Activated CD4-positive, alpha-beta memory T cell treated with anti-CD3 and anti-CD28 coated beads, Interleukin-2, amount 10 ng/mL, durations not matched to agents 7 days and 5 days (primary cell): ENCODE data around the gene PHACTR1. TPM values are rescaled to one million over a fixed set of nuclear protein-coding genes. Genes with fewer than 3 reads are reported as not detected.

ENCODE experiments used
- CTCF ChIA-PET: fragments of 350-600 bp; sonication (Branson Sonifier 250); formaldehyde crosslinking; loops from one replicate; lab custom pipeline; 2021; ENCODE audit warnings: antibody characterized with exemption, inconsistent platforms; lab: Charles Lee
- POLR2A ChIA-PET: fragments of 350-600 bp; sonication (Branson Sonifier 250); formaldehyde crosslinking; loops from one replicate; lab custom pipeline; 2021; ENCODE audit warnings: antibody characterized with exemption; lab: Charles Lee
- DNase-seq: peaks from one replicate; pipeline ENCODE4 v3.0.0-alpha.2; 2020
- H3K27ac Mint-ChIP-seq: one replicate; pipeline ENCODE4 v1.8.0; 2021; ENCODE audit warnings: mild to moderate bottlenecking, mixed read lengths
- H3K27me3 Mint-ChIP-seq: one replicate; pipeline ENCODE4 v1.8.0; 2021; ENCODE audit warnings: mixed read lengths
- H3K36me3 Mint-ChIP-seq: one replicate; pipeline ENCODE4 v1.8.0; 2021; ENCODE audit warnings: low read depth, mixed read lengths
- H3K4me1 Mint-ChIP-seq: one replicate; pipeline ENCODE4 v1.8.0; 2021; ENCODE audit warnings: mixed read lengths
- H3K4me3 Mint-ChIP-seq: one replicate; pipeline ENCODE4 v1.8.0; 2021; ENCODE audit warnings: mild to moderate bottlenecking, mixed read lengths
- H3K9me3 Mint-ChIP-seq: one replicate; pipeline ENCODE4 v1.8.0; 2021; ENCODE audit warnings: mixed read lengths
- total RNA-seq, 2 experiments: library from RNA; stranded (reverse); gene quantifications; one replicate each; pipeline ENCODE4 v1.2.3, GENCODE V29; 2021

The PHACTR1 gene
- total RNA-seq, 2 experiments from 2014 or later, result 0.33 to 0.53 TPM

DNA sequence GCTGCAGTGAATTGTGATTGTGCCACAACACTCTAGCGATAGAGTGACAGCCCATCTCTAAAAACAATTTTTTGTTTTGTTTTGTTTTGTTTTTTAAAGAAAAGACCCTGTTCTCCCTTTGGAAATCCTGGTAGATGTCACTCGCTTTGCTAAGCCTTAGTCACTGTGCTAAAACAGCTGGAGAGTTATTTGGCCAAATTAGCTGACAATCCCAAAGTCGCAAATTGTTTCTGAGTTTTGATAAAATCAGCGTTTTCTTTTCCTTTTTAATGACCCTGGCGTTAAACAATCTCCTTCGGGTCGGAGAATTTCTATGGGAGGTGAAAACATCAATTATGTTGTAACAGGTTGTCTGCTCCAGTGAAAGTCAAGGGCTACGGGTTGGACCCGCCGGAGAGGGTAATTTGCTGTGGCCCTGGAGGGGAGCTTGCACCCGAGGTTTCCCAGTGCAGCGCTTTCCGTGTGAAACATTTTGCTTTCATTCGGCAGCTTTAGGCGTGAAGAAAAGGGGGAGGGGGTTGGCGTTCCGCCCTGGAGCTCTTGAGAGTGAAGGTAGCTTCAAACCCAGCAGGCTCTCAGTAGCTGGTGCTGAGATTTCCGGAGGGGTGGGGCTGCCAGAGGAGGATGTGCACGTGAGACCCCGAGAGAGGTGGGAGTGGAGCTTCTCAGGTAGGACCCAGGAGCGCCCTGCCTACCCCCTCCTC, 296.6 kb downstream of the PHACTR1 start:
- POLR2A ChIA-PET, result no interaction called here
- Mint-ChIP-seq H3K9me3 (no peaks in the 10 kb centered on the region), H3K36me3 (no peaks in the 10 kb centered on the region), H3K4me1 (peaks cover 4% of the 10 kb centered on the region), H3K4me3 (peak overlapping the region; percentile 26), H3K27me3 (peaks cover 66% of the 10 kb centered on the region), H3K27ac (no peak overlapping the region)
- no peak for DNase-seq
- CTCF ChIA-PET, result no interaction called here

DNA sequence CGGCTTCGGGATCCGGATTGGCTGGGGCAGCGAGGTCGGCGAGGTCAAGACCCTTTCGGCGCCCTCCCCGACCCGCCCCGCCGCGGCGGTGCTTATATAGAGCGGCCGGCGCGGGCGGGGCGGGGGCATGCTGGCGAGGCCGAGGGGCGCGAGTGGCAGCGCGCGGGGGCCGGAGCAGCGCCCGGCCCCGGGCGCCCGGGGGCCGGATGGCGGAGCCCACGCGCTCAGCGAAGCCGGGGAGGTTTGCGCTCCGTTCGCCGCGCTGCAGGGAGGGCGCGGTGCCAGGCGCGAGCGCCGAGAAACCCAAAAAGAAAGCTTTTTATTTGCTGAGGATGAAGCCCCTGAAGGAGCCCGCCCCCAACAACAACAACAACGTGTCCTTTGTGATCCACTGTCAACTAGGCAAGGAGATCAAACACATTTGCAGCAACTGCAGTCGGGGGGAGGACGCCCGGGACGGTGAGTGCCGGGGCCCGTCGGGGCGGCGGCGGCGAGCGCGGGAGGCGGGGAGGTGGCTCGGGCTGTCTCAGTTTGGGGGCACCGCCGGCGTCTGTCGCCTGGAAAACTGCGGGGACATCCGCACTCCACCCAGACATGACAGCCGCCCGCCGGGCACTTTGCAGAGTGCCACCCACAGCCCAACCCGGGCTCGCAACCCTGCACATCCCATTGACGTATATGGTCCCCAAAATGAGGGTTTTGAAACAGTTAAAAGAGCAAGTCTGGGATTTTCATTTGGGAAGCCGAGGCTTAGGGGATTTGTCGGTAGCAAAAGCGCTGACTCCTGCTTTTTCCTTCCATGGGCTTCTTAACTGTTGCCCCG, 297.3 kb downstream of the PHACTR1 start:
- Mint-ChIP-seq H3K4me3 (peak overlapping the region; percentile 26), H3K27me3 (peaks cover 62% of the 10 kb centered on the region), H3K4me1 (peaks cover 4% of the 10 kb centered on the region), H3K9me3 (no peaks in the 10 kb centered on the region), H3K36me3 (no peaks in the 10 kb centered on the region), H3K27ac (no peak overlapping the region)
- ChIA-PET POLR2A (no interaction called here), CTCF (no interaction called here)
- no peak for DNase-seq

DNA sequence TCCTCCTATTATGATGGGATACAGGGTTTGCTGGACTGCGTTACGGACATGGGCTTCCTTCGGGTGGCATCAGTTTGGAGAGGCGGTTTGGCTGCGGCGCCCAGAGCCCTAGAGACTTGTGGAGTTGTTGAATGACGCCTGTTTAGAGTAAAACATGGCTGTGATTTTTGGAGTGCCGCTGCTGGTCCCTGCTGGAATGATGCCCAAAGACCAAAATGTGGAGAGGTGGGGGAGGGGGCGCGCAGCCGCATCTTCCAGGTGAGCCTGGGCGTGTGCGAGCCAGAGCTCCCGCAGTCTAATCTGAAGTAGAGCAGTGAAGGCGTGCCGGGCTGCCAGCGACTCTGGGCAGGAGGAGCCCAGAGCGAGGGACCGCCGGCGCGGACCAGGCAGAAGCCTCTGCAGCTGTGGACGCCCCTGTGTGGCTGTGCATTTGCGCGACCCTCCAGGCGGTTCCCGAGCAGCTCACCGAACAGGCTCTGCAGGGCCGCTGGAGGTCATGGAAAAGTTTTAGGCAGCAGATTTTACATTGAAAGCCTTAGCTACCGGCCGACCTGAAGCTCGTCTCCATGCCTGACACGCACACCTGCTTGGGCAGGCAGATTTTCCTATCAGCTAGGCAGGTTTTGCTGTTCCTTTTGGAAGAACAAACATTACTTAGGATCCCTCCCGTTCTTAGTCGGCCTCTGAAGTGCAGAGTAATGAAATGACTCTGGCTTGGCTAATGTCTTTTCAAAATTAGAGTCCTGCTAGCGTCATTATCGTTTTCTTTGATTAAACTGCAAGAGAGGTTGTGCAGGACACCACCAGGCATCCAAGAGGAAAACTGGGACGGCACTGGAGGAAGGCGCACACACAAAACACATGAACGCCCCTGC, 298.2 kb downstream of the PHACTR1 start:
- Mint-ChIP-seq H3K4me3 (no peak overlapping the region), H3K9me3 (no peaks in the 10 kb centered on the region), H3K27me3 (peaks cover 56% of the 10 kb centered on the region), H3K4me1 (peaks cover 4% of the 10 kb centered on the region), H3K27ac (no peak overlapping the region), H3K36me3 (no peaks in the 10 kb centered on the region)
- ChIA-PET POLR2A (no interaction called here), CTCF (no interaction called here)
- DNase-seq, result no peak

DNA sequence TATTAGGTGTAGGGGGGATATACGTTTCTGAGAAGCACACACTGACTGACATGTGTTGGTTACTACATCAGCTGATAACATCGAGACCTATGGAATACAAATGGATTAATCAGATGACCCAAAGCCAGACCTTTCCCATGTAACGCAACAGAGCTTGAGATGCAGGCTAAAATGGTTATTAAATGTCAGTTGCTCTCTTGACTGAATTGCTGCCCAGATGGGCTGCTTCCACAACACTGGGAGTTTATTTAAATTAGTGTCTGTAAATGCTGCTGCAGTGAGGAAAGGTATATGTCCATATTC, 298.8 kb downstream of the PHACTR1 start:
- Mint-ChIP-seq H3K4me1 (peaks cover 4% of the 10 kb centered on the region), H3K27ac (no peak overlapping the region), H3K4me3 (no peak overlapping the region), H3K27me3 (peaks cover 60% of the 10 kb centered on the region), H3K36me3 (no peaks in the 10 kb centered on the region), H3K9me3 (no peaks in the 10 kb centered on the region)
- ChIA-PET CTCF (no interaction called here), POLR2A (no interaction called here)
- DNase-seq, result no peak

GRCh38 chr6:13024616-13025015, 308.0 kb downstream of the PHACTR1 start:
- POLR2A ChIA-PET, result no interaction called here
- Mint-ChIP-seq H3K9me3 (no peaks in the 10 kb centered on the region), H3K4me1 (no peaks in the 10 kb centered on the region), H3K4me3 (no peak overlapping the region), H3K36me3 (no peaks in the 10 kb centered on the region), H3K27ac (no peak overlapping the region), H3K27me3 (peaks cover 23% of the 10 kb centered on the region)
- CTCF ChIA-PET, result no interaction called here
- DNase-seq, result no peak

GRCh38 chr6:13025893-13026499, 309.4 kb downstream of the PHACTR1 start:
- CTCF ChIA-PET, result no interaction called here
- DNase-seq, result no peak
- POLR2A ChIA-PET, result no interaction called here
- H3K27ac Mint-ChIP-seq, result no peak overlapping the region
- no peaks in the 10 kb centered on the region for H3K36me3 Mint-ChIP-seq
- no peak overlapping the region for H3K4me3 Mint-ChIP-seq
- no peaks in the 10 kb centered on the region for H3K9me3 Mint-ChIP-seq
- peaks cover 18% of the 10 kb centered on the region for H3K27me3 Mint-ChIP-seq
- no peaks in the 10 kb centered on the region for H3K4me1 Mint-ChIP-seq

DNA sequence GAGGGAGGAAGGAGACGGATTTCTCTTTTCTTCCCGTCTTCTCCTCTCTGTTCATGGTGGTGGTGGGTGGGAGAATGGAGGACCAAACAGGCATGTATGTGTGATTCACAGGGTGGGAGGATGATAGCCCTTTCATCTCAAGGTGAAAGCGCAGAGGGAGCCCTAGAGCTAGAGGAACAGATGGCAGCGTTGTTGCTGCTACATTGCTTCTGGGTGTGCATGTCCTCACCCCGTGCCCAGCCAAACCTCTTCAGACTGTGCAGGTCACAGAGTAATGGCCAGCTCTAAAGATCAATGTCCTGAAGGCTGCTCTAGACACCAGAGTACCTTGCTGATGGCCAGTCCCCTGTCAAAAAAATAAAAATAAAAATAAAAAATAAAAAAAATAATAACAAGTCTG, 310.0 kb downstream of the PHACTR1 start:
- Mint-ChIP-seq H3K4me1 (no peaks in the 10 kb centered on the region), H3K27me3 (peaks cover 18% of the 10 kb centered on the region), H3K4me3 (no peak overlapping the region), H3K27ac (no peak overlapping the region), H3K9me3 (no peaks in the 10 kb centered on the region), H3K36me3 (no peaks in the 10 kb centered on the region)
- DNase-seq, result no peak
- ChIA-PET CTCF (no interaction called here), POLR2A (no interaction called here)

- CTCF ChIA-PET, result no interaction called here
- POLR2A ChIA-PET, result no interaction called here
- no peak for DNase-seq
- H3K27ac Mint-ChIP-seq, result no peak overlapping the region
- H3K27me3 Mint-ChIP-seq, result peaks cover 18% of the 10 kb centered on the region
- H3K36me3 Mint-ChIP-seq, result no peaks in the 10 kb centered on the region
- H3K9me3 Mint-ChIP-seq, result no peaks in the 10 kb centered on the region
- no peak overlapping the region for H3K4me3 Mint-ChIP-seq
- no peaks in the 10 kb centered on the region for H3K4me1 Mint-ChIP-seq
Measured at GRCh38 chr6:13027207-13027606, 310.6 kb downstream of the PHACTR1 start.

DNA sequence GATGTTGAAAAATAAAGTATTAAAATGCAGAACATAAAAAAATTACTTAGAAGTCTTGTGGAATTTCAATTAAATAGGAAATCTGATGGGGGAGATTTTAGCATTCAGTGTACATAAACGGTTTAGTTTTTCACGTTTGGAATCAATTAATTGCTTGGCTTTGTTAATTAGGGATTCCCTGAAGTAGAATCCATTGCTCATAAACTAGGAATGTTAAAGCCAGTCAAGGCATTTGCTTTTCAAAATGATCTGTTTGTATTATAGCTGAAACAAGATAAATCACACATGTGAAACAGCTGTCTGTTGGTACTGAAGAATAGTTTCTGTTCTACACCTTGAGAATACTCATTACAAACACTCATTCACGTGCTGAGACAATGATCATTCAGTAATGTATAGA, 313.8 kb downstream of the PHACTR1 start:
- Mint-ChIP-seq H3K36me3 (no peaks in the 10 kb centered on the region), H3K4me1 (no peaks in the 10 kb centered on the region), H3K27ac (no peak overlapping the region), H3K27me3 (peaks cover 16% of the 10 kb centered on the region), H3K9me3 (no peaks in the 10 kb centered on the region), H3K4me3 (no peak overlapping the region)
- ChIA-PET CTCF (no interaction called here), POLR2A (no interaction called here)
- DNase-seq, result no peak

- CTCF ChIA-PET, result no interaction called here
- DNase-seq, result no peak
- Mint-ChIP-seq H3K4me1 (no peaks in the 10 kb centered on the region), H3K9me3 (no peaks in the 10 kb centered on the region), H3K27ac (no peak overlapping the region), H3K36me3 (no peaks in the 10 kb centered on the region), H3K27me3 (peaks cover 17% of the 10 kb centered on the region), H3K4me3 (no peak overlapping the region)
- POLR2A ChIA-PET, result no interaction called here
Measured at GRCh38 chr6:13032566-13032965, 316.0 kb downstream of the PHACTR1 start.

- Mint-ChIP-seq H3K36me3 (no peaks in the 10 kb centered on the region), H3K27me3 (peaks cover 20% of the 10 kb centered on the region), H3K4me1 (no peaks in the 10 kb centered on the region), H3K9me3 (no peaks in the 10 kb centered on the region), H3K4me3 (no peak overlapping the region), H3K27ac (no peak overlapping the region)
- DNase-seq, result no peak
- ChIA-PET CTCF (no interaction called here), POLR2A (no interaction called here)
Measured at GRCh38 chr6:13033145-13033544, 316.6 kb downstream of the PHACTR1 start.

DNA sequence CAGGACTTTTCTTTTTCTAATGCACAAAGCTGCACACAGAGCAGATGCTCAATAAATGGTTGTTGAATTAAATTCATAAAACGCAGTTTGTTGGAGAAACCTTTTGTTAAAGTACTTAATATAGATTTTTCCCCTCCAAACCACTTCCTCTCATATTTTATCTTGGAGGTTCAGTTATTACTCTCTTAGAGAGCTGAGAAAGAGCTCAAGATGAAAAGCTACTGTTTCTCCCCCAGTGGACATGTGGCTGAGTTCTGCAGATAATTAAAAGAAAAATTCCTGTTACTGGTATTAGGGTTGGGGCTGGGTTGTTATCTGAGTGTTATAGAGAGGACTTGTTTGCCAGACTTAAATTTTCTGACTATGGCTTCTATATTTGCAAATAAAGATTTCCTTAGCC, 317.7 kb downstream of the PHACTR1 start:
- Mint-ChIP-seq H3K27ac (no peak overlapping the region), H3K4me1 (no peaks in the 10 kb centered on the region), H3K4me3 (no peak overlapping the region), H3K27me3 (peaks cover 14% of the 10 kb centered on the region), H3K9me3 (no peaks in the 10 kb centered on the region), H3K36me3 (no peaks in the 10 kb centered on the region)
- POLR2A ChIA-PET, result no interaction called here
- CTCF ChIA-PET, result no interaction called here
- no peak for DNase-seq

DNA sequence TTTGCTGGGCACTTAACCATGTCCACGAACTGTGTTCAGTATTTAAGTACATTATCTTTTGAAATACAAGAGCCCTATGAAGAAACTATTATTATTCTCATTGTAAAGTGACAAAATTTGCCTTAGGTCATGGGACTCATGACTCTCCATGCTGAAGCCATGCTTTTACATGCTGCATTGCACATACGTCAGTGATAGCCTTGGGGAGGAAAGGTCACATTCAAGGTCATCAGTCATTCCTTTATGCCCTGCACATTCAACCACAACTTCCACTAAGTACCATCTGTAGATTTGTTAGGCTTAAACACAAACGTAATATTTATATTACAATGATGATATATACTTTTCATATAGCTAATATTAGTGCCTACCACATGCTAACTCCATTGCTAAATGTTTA, 319.0 kb downstream of the PHACTR1 start:
- H3K27ac Mint-ChIP-seq, result no peak overlapping the region
- ChIA-PET CTCF (no interaction called here), POLR2A (no interaction called here)
- DNase-seq, result no peak
- H3K27me3 Mint-ChIP-seq, result peaks cover 15% of the 10 kb centered on the region
- no peak overlapping the region for H3K4me3 Mint-ChIP-seq
- no peaks in the 10 kb centered on the region for H3K9me3 Mint-ChIP-seq
- no peaks in the 10 kb centered on the region for H3K4me1 Mint-ChIP-seq
- H3K36me3 Mint-ChIP-seq, result no peaks in the 10 kb centered on the region
